Memory B cell (primary cell): ENCODE measurements around the gene CSF2.
"Not testable (repeated sequence)": the region's sequence is repeated elsewhere in the genome, so short reads cannot be mapped to it uniquely, and the experiment has no call there.

Experiments used
- ATAC-seq: fragments of 150-1000 bp; cut with Tn5 transposase; 2 replicates; pipeline ENCODE4 v1.10.0; 2021; ENCODE audit warnings: low read depth, mild to moderate bottlenecking, moderate library complexity
- DNase-seq, 2 donors: peaks; one replicate each; pipeline ENCODE4 v3.0.0; 2022; ENCODE audit warnings: low spot score in 2 of 2
- H3K27ac Mint-ChIP-seq: one replicate; pipeline ENCODE4 v1.8.0; 2022; ENCODE audit warnings: mild to moderate bottlenecking, moderate library complexity, mixed read lengths
- H3K27me3 Mint-ChIP-seq: one replicate; pipeline ENCODE4 v1.8.0; 2022; ENCODE audit warnings: mixed read lengths
- H3K36me3 Mint-ChIP-seq: one replicate; pipeline ENCODE4 v1.8.0; 2022; ENCODE audit warnings: mild to moderate bottlenecking, mixed read lengths
- H3K4me1 Mint-ChIP-seq: one replicate; pipeline ENCODE4 v1.8.0; 2022; ENCODE audit warnings: mixed read lengths
- H3K4me3 Mint-ChIP-seq: one replicate; pipeline ENCODE4 v1.8.0; 2022; ENCODE audit warnings: mild to moderate bottlenecking, moderate library complexity, mixed read lengths
- H3K9me3 Mint-ChIP-seq: one replicate; pipeline ENCODE4 v1.8.0; 2022; ENCODE audit warnings: mixed read lengths

CSF2 gene

GRCh38 chr5:132110195-132110594 lies 36.6 kb downstream of the CSF2 start:
- ATAC-seq: no peak
- H3K36me3 Mint-ChIP-seq: no peaks in the 10 kb centered on the region
- H3K4me3 Mint-ChIP-seq: no peak overlapping the region
- peaks cover 1% of the 10 kb centered on the region for H3K9me3 Mint-ChIP-seq
- H3K27ac Mint-ChIP-seq: no peak overlapping the region
- H3K4me1 Mint-ChIP-seq: peaks cover 14% of the 10 kb centered on the region
- DNase-seq: no peak
- no peaks in the 10 kb centered on the region for H3K27me3 Mint-ChIP-seq

- Mint-ChIP-seq H3K27ac (no peak overlapping the region), H3K9me3 (peaks cover 1% of the 10 kb centered on the region), H3K27me3 (no peaks in the 10 kb centered on the region), H3K36me3 (no peaks in the 10 kb centered on the region), H3K4me3 (no peak overlapping the region), H3K4me1 (peaks cover 15% of the 10 kb centered on the region)
- DNase-seq (no peak), ATAC-seq (no peak)
Observed at GRCh38 chr5:132110930-132111329, 37.3 kb downstream of the CSF2 start.

- Mint-ChIP-seq H3K27ac (no peak overlapping the region), H3K27me3 (no peaks in the 10 kb centered on the region), H3K4me1 (peaks cover 11% of the 10 kb centered on the region), H3K36me3 (no peaks in the 10 kb centered on the region), H3K4me3 (no peak overlapping the region), H3K9me3 (peaks cover 1% of the 10 kb centered on the region)
- ATAC-seq (no peak), DNase-seq (no peak)
Observed at GRCh38 chr5:132112111-132112510, 38.5 kb downstream of the CSF2 start.

GRCh38 chr5:132114150-132115121 lies 40.8 kb downstream of the CSF2 start:
- ATAC-seq (no peak), DNase-seq (no peak)
- no peaks in the 10 kb centered on the region for H3K36me3 Mint-ChIP-seq
- H3K4me1 Mint-ChIP-seq: peaks cover 8% of the 10 kb centered on the region
- no peak overlapping the region for H3K4me3 Mint-ChIP-seq
- H3K27me3 Mint-ChIP-seq: no peaks in the 10 kb centered on the region
- H3K9me3 Mint-ChIP-seq: peaks cover 1% of the 10 kb centered on the region
- H3K27ac Mint-ChIP-seq: no peak overlapping the region

- ATAC-seq: no peak
- DNase-seq: no peak
- Mint-ChIP-seq H3K27me3 (no peaks in the 10 kb centered on the region), H3K4me1 (peaks cover 10% of the 10 kb centered on the region), H3K27ac (no peak overlapping the region), H3K36me3 (no peaks in the 10 kb centered on the region), H3K4me3 (no peak overlapping the region), H3K9me3 (peaks cover 1% of the 10 kb centered on the region)
Observed at GRCh38 chr5:132115375-132115774, 41.8 kb downstream of the CSF2 start.

GRCh38 chr5:132116072-132116471 lies 42.5 kb downstream of the CSF2 start:
- H3K9me3 Mint-ChIP-seq: peaks cover 1% of the 10 kb centered on the region
- ATAC-seq (no peak), DNase-seq (no peak)
- H3K4me3 Mint-ChIP-seq: no peak overlapping the region
- H3K27ac Mint-ChIP-seq: no peak overlapping the region
- H3K27me3 Mint-ChIP-seq: no peaks in the 10 kb centered on the region
- peaks cover 15% of the 10 kb centered on the region for H3K4me1 Mint-ChIP-seq
- no peaks in the 10 kb centered on the region for H3K36me3 Mint-ChIP-seq

GRCh38 chr5:132116909-132117489 lies 43.4 kb downstream of the CSF2 start:
- H3K27me3 Mint-ChIP-seq, H3K4me3 Mint-ChIP-seq, DNase-seq, H3K9me3 Mint-ChIP-seq, H3K27ac Mint-ChIP-seq, ATAC-seq, H3K36me3 Mint-ChIP-seq: not testable (repeated sequence)
- H3K4me1 Mint-ChIP-seq: peaks cover 15% of the 10 kb centered on the region

GRCh38 chr5:132120717-132121116 lies 47.1 kb downstream of the CSF2 start:
- H3K4me1 Mint-ChIP-seq: peaks cover 16% of the 10 kb centered on the region
- H3K27ac Mint-ChIP-seq, ATAC-seq, H3K36me3 Mint-ChIP-seq, H3K27me3 Mint-ChIP-seq, H3K4me3 Mint-ChIP-seq, H3K9me3 Mint-ChIP-seq, DNase-seq: not testable (repeated sequence)

GRCh38 chr5:132122971-132123370 lies 49.4 kb downstream of the CSF2 start:
- H3K36me3 Mint-ChIP-seq: not testable (repeated sequence)
- H3K4me1 Mint-ChIP-seq: peaks cover 17% of the 10 kb centered on the region
- peaks cover 12% of the 10 kb centered on the region for H3K9me3 Mint-ChIP-seq

GRCh38 chr5:132123578-132123977 lies 50.0 kb downstream of the CSF2 start:
- DNase-seq, H3K27ac Mint-ChIP-seq, H3K36me3 Mint-ChIP-seq, ATAC-seq, H3K4me3 Mint-ChIP-seq, H3K27me3 Mint-ChIP-seq: not testable (repeated sequence)
- peaks cover 17% of the 10 kb centered on the region for H3K4me1 Mint-ChIP-seq
- H3K9me3 Mint-ChIP-seq: peaks cover 13% of the 10 kb centered on the region

More at GRCh38 chr5:132122971-132123370, 49.4 kb downstream of the CSF2 start:
- not testable (repeated sequence) for H3K27ac Mint-ChIP-seq, DNase-seq, ATAC-seq, H3K27me3 Mint-ChIP-seq, H3K4me3 Mint-ChIP-seq
